HUES48 (cell line): ENCODE data around the gene DSCAM.

ENCODE experiments used
- H3K27ac ChIP-seq: one replicate; pipeline ENCODE4 v1.7.0; 2013; ENCODE audit warnings: low read depth, low read length, inconsistent platforms
- H3K27me3 ChIP-seq: 2 replicates; pipeline ENCODE4 v1.6.1; 2013; ENCODE audit warnings: mild to moderate bottlenecking, low read length; ENCODE audit not compliant: control insufficient read depth, insufficient read depth
- H3K36me3 ChIP-seq: 2 replicates; pipeline ENCODE4 v1.6.1; 2013; ENCODE audit warnings: low read length; ENCODE audit not compliant: control insufficient read depth, insufficient read depth
- H3K4me1 ChIP-seq: 2 replicates; pipeline ENCODE4 v1.6.1; 2013; ENCODE audit warnings: mild to moderate bottlenecking, low read length; ENCODE audit not compliant: control insufficient read depth, insufficient read depth
- H3K4me3 ChIP-seq: 2 replicates; pipeline ENCODE4 v1.5.1; 2013; ENCODE audit warnings: mild to moderate bottlenecking, low read depth, low read length
- H3K9ac ChIP-seq: 2 replicates; pipeline ENCODE4 v1.6.1; 2013; ENCODE audit warnings: mild to moderate bottlenecking, low read depth, low read length, moderate library complexity
- H3K9me3 ChIP-seq: 2 replicates; pipeline ENCODE4 v1.6.1; 2013; ENCODE audit warnings: low read length; ENCODE audit not compliant: control insufficient read depth, insufficient read depth

Gene DSCAM

GRCh38 chr21:40706806-40707655 is 139.9 kb downstream of the DSCAM start:
- Histone ChIP-seq H3K4me1 (no peaks in the 10 kb centered on the region), H3K27me3 (no peaks in the 10 kb centered on the region), H3K9me3 (no peaks in the 10 kb centered on the region), H3K4me3 (no peak overlapping the region), H3K9ac (no peak overlapping the region), H3K36me3 (no peaks in the 10 kb centered on the region), H3K27ac (no peak overlapping the region)

GRCh38 chr21:40706176-40706575 is 140.8 kb downstream of the DSCAM start:
- no peak overlapping the region for H3K4me3 ChIP-seq
- H3K9ac ChIP-seq: no peak overlapping the region
- H3K9me3 ChIP-seq: no peaks in the 10 kb centered on the region
- no peaks in the 10 kb centered on the region for H3K36me3 ChIP-seq
- H3K4me1 ChIP-seq: no peaks in the 10 kb centered on the region
- H3K27me3 ChIP-seq: no peaks in the 10 kb centered on the region
- H3K27ac ChIP-seq: no peak overlapping the region

- no peaks in the 10 kb centered on the region for H3K27me3 ChIP-seq
- H3K36me3 ChIP-seq: no peaks in the 10 kb centered on the region
- no peak overlapping the region for H3K4me3 ChIP-seq
- H3K9ac ChIP-seq: no peak overlapping the region
- no peaks in the 10 kb centered on the region for H3K4me1 ChIP-seq
- H3K27ac ChIP-seq: no peak overlapping the region
- no peaks in the 10 kb centered on the region for H3K9me3 ChIP-seq
These were observed 142.8 kb downstream of the DSCAM start for GRCh38 chr21:40704141-40704540.

- H3K36me3 ChIP-seq: no peaks in the 10 kb centered on the region
- no peaks in the 10 kb centered on the region for H3K4me1 ChIP-seq
- no peaks in the 10 kb centered on the region for H3K9me3 ChIP-seq
- no peaks in the 10 kb centered on the region for H3K27me3 ChIP-seq
- H3K9ac ChIP-seq: no peak overlapping the region
- H3K4me3 ChIP-seq: no peak overlapping the region
- no peak overlapping the region for H3K27ac ChIP-seq
These were observed 147.6 kb downstream of the DSCAM start for GRCh38 chr21:40699366-40699765.

- no peaks in the 10 kb centered on the region for H3K36me3 ChIP-seq
- H3K27me3 ChIP-seq: no peaks in the 10 kb centered on the region
These were observed 150.7 kb downstream of the DSCAM start for GRCh38 chr21:40696246-40696645.

GRCh38 chr21:40689840-40690360 is 157.1 kb downstream of the DSCAM start:
- H3K9me3 ChIP-seq: no peaks in the 10 kb centered on the region
- H3K4me1 ChIP-seq: peaks cover 12% of the 10 kb centered on the region
- H3K27ac ChIP-seq: no peak overlapping the region
- no peak overlapping the region for H3K9ac ChIP-seq
- no peak overlapping the region for H3K4me3 ChIP-seq
- no peaks in the 10 kb centered on the region for H3K36me3 ChIP-seq
- H3K27me3 ChIP-seq: no peaks in the 10 kb centered on the region

More at GRCh38 chr21:40696246-40696645, 150.7 kb downstream of the DSCAM start:
- no peaks in the 10 kb centered on the region for H3K4me1 ChIP-seq
- no peak overlapping the region for H3K27ac ChIP-seq
- no peak overlapping the region for H3K9ac ChIP-seq
- H3K4me3 ChIP-seq: no peak overlapping the region
- H3K9me3 ChIP-seq: no peaks in the 10 kb centered on the region

GRCh38 chr21:40689217-40689616 is 157.7 kb downstream of the DSCAM start:
- Histone ChIP-seq H3K27ac (no peak overlapping the region), H3K9me3 (no peaks in the 10 kb centered on the region), H3K27me3 (no peaks in the 10 kb centered on the region), H3K4me1 (peaks cover 12% of the 10 kb centered on the region), H3K36me3 (no peaks in the 10 kb centered on the region), H3K9ac (no peak overlapping the region), H3K4me3 (no peak overlapping the region)

GRCh38 chr21:40688106-40688864 is 158.7 kb downstream of the DSCAM start:
- Histone ChIP-seq H3K9me3 (no peaks in the 10 kb centered on the region), H3K36me3 (no peaks in the 10 kb centered on the region), H3K4me1 (peaks cover 12% of the 10 kb centered on the region), H3K4me3 (no peak overlapping the region), H3K27ac (no peak overlapping the region), H3K9ac (no peak overlapping the region), H3K27me3 (no peaks in the 10 kb centered on the region)

GRCh38 chr21:40687625-40688024 is 159.3 kb downstream of the DSCAM start:
- H3K27me3 ChIP-seq: no peaks in the 10 kb centered on the region
- no peaks in the 10 kb centered on the region for H3K36me3 ChIP-seq
- no peak overlapping the region for H3K4me3 ChIP-seq
- H3K9ac ChIP-seq: no peak overlapping the region
- peaks cover 12% of the 10 kb centered on the region for H3K4me1 ChIP-seq
- H3K9me3 ChIP-seq: no peaks in the 10 kb centered on the region
- peak overlapping the region; percentile 5 for H3K27ac ChIP-seq

GRCh38 chr21:40686526-40686925 is 160.4 kb downstream of the DSCAM start:
- no peaks in the 10 kb centered on the region for H3K9me3 ChIP-seq
- H3K9ac ChIP-seq: no peak overlapping the region
- no peak overlapping the region for H3K4me3 ChIP-seq
- no peaks in the 10 kb centered on the region for H3K36me3 ChIP-seq
- no peak overlapping the region for H3K27ac ChIP-seq
- H3K27me3 ChIP-seq: no peaks in the 10 kb centered on the region
- peaks cover 12% of the 10 kb centered on the region for H3K4me1 ChIP-seq

- H3K4me1 ChIP-seq: peaks cover 12% of the 10 kb centered on the region
- H3K9me3 ChIP-seq: no peaks in the 10 kb centered on the region
- no peak overlapping the region for H3K4me3 ChIP-seq
- H3K9ac ChIP-seq: no peak overlapping the region
- no peaks in the 10 kb centered on the region for H3K36me3 ChIP-seq
- H3K27ac ChIP-seq: no peak overlapping the region
- no peaks in the 10 kb centered on the region for H3K27me3 ChIP-seq
These were observed 161.8 kb downstream of the DSCAM start for GRCh38 chr21:40685141-40685540.
